Adrenal gland (tissue), 5 donors: ENCODE data around the gene EIF4E.

Experiments
- POLR2A ChIP-seq, 2 donors: fragments of 450-650 bp; IDR thresholded peaks; one replicate each; pipeline ENCODE4 v1.6.1; 2017; ENCODE audit warnings: antibody characterized with exemption in 2 of 2, mild to moderate bottlenecking in 2 of 2, moderate library complexity in 1 of 2
- TF ChIP-seq, protein P1 (sequence below), 6 experiments: fragments of 450-650 bp in 4 of 6; fragments of 200-600 bp in 2 of 6; sonication (generic) in 1 of 6; IDR thresholded peaks; 1 replicate in 5 of 6; 2 replicates in 1 of 6; pipeline versions ENCODE4 v1.5.1 to v1.8.0; 2016 to 2021; ENCODE audit warnings: antibody characterized with exemption in 6 of 6, mild to moderate bottlenecking in 2 of 6, moderate library complexity in 1 of 6
- donor health status: DM: no; HTN: no; CAD: no.

DNA sequence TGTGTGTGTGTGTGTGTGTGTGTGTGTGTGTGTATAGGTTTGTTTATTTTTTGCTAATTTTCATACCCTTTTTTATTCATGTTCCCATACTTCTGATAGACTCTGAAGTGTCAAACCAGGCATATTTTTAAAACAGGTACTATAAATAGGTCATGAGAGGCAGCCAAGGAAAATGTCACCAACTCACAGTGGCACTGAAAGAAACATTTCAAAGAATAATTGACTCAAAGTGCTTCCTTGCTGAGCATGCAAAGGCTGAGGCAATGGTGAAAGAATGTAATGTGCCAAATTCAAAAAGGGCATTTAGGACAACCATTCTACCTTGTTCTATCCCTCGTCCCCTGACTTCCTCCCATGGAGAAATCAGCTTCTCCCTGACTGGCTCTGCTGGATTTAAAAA lies 95.5 kb downstream of the EIF4E start:
- TF ChIP-seq, protein P1, sequence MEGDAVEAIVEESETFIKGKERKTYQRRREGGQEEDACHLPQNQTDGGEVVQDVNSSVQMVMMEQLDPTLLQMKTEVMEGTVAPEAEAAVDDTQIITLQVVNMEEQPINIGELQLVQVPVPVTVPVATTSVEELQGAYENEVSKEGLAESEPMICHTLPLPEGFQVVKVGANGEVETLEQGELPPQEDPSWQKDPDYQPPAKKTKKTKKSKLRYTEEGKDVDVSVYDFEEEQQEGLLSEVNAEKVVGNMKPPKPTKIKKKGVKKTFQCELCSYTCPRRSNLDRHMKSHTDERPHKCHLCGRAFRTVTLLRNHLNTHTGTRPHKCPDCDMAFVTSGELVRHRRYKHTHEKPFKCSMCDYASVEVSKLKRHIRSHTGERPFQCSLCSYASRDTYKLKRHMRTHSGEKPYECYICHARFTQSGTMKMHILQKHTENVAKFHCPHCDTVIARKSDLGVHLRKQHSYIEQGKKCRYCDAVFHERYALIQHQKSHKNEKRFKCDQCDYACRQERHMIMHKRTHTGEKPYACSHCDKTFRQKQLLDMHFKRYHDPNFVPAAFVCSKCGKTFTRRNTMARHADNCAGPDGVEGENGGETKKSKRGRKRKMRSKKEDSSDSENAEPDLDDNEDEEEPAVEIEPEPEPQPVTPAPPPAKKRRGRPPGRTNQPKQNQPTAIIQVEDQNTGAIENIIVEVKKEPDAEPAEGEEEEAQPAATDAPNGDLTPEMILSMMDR (IDR thresholded peaks at IDR 0.05), result no peak
- TF ChIP-seq POLR2A (IDR thresholded peaks at IDR 0.05), result no peak
